HepG2 (cell line): Measurements from ENCODE around the gene GEMIN4. TPM values are rescaled to one million over a fixed set of nuclear protein-coding genes. Genes with fewer than 3 reads are reported as not detected.

Experiments used
- ASH2L ChIP-seq: fragments of 300-600, 200-600 bp; sonication (generic); IDR thresholded peaks from 2 replicates; pipeline ENCODE4 v1.7.0; 2017; ENCODE audit warnings: low read depth, mild to moderate bottlenecking, moderate library complexity, mixed read lengths, low read length; ENCODE audit not compliant: insufficient read length
- ATF1 ChIP-seq: IDR thresholded peaks from 2 replicates; pipeline ENCODE4 v1.6.1; 2016; ENCODE audit warnings: mild to moderate bottlenecking, control low read depth
- ETV5 ChIP-seq: IDR thresholded peaks from 2 replicates; pipeline ENCODE4 v1.6.1; 2018; ENCODE audit warnings: missing biosample characterization, missing genetic modification reagents, inconsistent platforms, borderline replicate concordance
- FOXM1 ChIP-seq: sonication (generic); formaldehyde crosslinking; IDR thresholded peaks from 2 replicates; pipeline ENCODE4 v1.5.0; 2020; ENCODE audit warnings: missing genetic modification reagents
- GMEB1 ChIP-seq: sonication (generic); formaldehyde crosslinking; IDR thresholded peaks from 2 replicates; pipeline ENCODE4 v1.5.1; 2020; ENCODE audit warnings: missing genetic modification reagents, mild to moderate bottlenecking, borderline replicate concordance
- HDAC2 ChIP-seq: sonication (generic); formaldehyde crosslinking; IDR thresholded peaks from 2 replicates; pipeline ENCODE4 v1.4.0; 2020; ENCODE audit warnings: missing genetic modification reagents
- MYPOP ChIP-seq: sonication (generic); formaldehyde crosslinking; IDR thresholded peaks from 2 replicates; pipeline ENCODE4 v1.8.1; 2023; ENCODE audit warnings: mild to moderate bottlenecking, moderate library complexity, missing genetic modification reagents
- NR0B2 ChIP-seq: sonication (generic); formaldehyde crosslinking; IDR thresholded peaks from 2 replicates; pipeline ENCODE4 v1.4.0; 2020; ENCODE audit warnings: mild to moderate bottlenecking, missing genetic modification reagents
- PHF8 ChIP-seq: sonication (generic); formaldehyde crosslinking; IDR thresholded peaks from 2 replicates; pipeline ENCODE4 v1.5.0; 2020; ENCODE audit warnings: missing genetic modification reagents
- PLRG1 ChIP-seq: fragments of 450-650 bp; conservative IDR thresholded peaks from 2 replicates; pipeline ENCODE4 v1.6.1; 2016
- PLSCR1 ChIP-seq: sonication (generic); formaldehyde crosslinking; IDR thresholded peaks from 2 replicates; pipeline ENCODE4 v1.5.0; 2020; ENCODE audit warnings: missing genetic modification reagents, mild to moderate bottlenecking, borderline replicate concordance
- RBM39 ChIP-seq: fragments of 200-400 bp; formaldehyde crosslinking; IDR thresholded peaks from one replicate; pipeline ENCODE4 v1.6.1; 2018; ENCODE audit warnings: antibody characterized with exemption, mild to moderate bottlenecking, low read depth, low read length; ENCODE audit not compliant: poor library complexity, severe bottlenecking
- REXO4 ChIP-seq: sonication (generic); formaldehyde crosslinking; IDR thresholded peaks from 2 replicates; pipeline ENCODE4 v1.8.0; 2022; ENCODE audit warnings: missing genetic modification reagents, mild to moderate bottlenecking, borderline replicate concordance
- RFX1 ChIP-seq: fragments of 450-650 bp; IDR thresholded peaks from 2 replicates; pipeline ENCODE4 v1.6.1; 2017
- TERF1 ChIP-seq: sonication (generic); formaldehyde crosslinking; IDR thresholded peaks from 2 replicates; pipeline ENCODE4 v1.8.0; 2022; ENCODE audit warnings: mild to moderate bottlenecking, missing genetic modification reagents, moderate library complexity
- ZFP36 ChIP-seq: fragments of 150-350 bp; IDR thresholded peaks from 2 replicates; pipeline ENCODE4 v1.6.1; 2018; ENCODE audit warnings: borderline replicate concordance, low read length, low read depth; ENCODE audit not compliant: partially characterized antibody
- ZFX ChIP-seq: sonication (generic); formaldehyde crosslinking; IDR thresholded peaks from 2 replicates; pipeline ENCODE4 v1.4.0; 2020; ENCODE audit warnings: mild to moderate bottlenecking, low read depth, missing genetic modification reagents, moderate library complexity
- ZNF235 ChIP-seq: sonication (generic); formaldehyde crosslinking; IDR thresholded peaks from 2 replicates; pipeline ENCODE4 v1.8.1; 2023; ENCODE audit warnings: mild to moderate bottlenecking, missing genetic modification reagents, borderline replicate concordance
- ZNF264 ChIP-seq: sonication (generic); formaldehyde crosslinking; IDR thresholded peaks from 2 replicates; pipeline ENCODE4 v1.4.0; 2020; ENCODE audit warnings: missing genetic modification reagents
- ZNF607 ChIP-seq: sonication (generic); formaldehyde crosslinking; IDR thresholded peaks from 2 replicates; pipeline ENCODE4 v1.5.1; 2020; ENCODE audit warnings: missing genetic modification reagents, mild to moderate bottlenecking, borderline replicate concordance
- ZNF773 ChIP-seq: sonication (generic); formaldehyde crosslinking; IDR thresholded peaks from 2 replicates; pipeline ENCODE4 v1.4.0; 2020; ENCODE audit warnings: missing genetic modification reagents, borderline replicate concordance
- polyA plus RNA-seq, 8 experiments: library from polyadenylated mRNA; depleted of rRNA in 3 of 8; stranded (reverse) in 7 of 8; unstranded in 1 of 8; fragments of >200 nt; fragmentation: Illumina TruSeq in 4 of 8; extraction: Trizol in 4 of 8; gene quantifications; 2 replicates each; pipeline versions ENCODE4 v1.2.1 to v1.2.3, GENCODE V29; 2011 to 2016; ENCODE audit warnings: low read depth in 4 of 8, missing spikeins in 1 of 8, mixed read lengths in 1 of 8; ENCODE audit not compliant: insufficient read depth in 1 of 8
- total RNA-seq, 5 experiments: library from RNA; depleted of rRNA; stranded (reverse); fragments of >200 nt; fragmentation: Illumina TruSeq; extraction: Trizol; gene quantifications; 2 replicates each; pipeline ENCODE4 v1.2.3, GENCODE V29; 2016; ENCODE audit warnings: low read depth in 1 of 5

Gene GEMIN4
- total and polyA plus RNA-seq, 2 of the 13 experiments (the other 11 are each of a cell fraction or from before 2014, with no cell fraction given): 10.8 to 22.7 TPM

- no peak for TF ChIP-seq PLSCR1 (CRISPR knock-in tag)
- no peak for TF ChIP-seq RFX1
- TF ChIP-seq ZNF235 (CRISPR knock-in tag): peak; percentile 58; the same call in 1 of the 2 replicates
- TF ChIP-seq ZNF773 (CRISPR knock-in tag): no peak
- no peak for TF ChIP-seq FOXM1
- no peak for TF ChIP-seq TERF1 (CRISPR knock-in tag)
- peak; percentile 54 for TF ChIP-seq ASH2L
- TF ChIP-seq REXO4 (CRISPR knock-in tag): no peak
- TF ChIP-seq RBM39: no peak
- TF ChIP-seq ZNF264: no peak
- peak; percentile 81 for TF ChIP-seq PHF8 (CRISPR knock-in tag)
- TF ChIP-seq ZNF607 (CRISPR knock-in tag): no peak
- no peak for TF ChIP-seq GMEB1
- TF ChIP-seq ATF1 (CRISPR knock-in tag): no peak
- TF ChIP-seq PLRG1: no peak
- no peak for TF ChIP-seq MYPOP
- TF ChIP-seq ETV5: no peak
- TF ChIP-seq ZFP36: no peak
- TF ChIP-seq HDAC2 (CRISPR knock-in tag): no peak
- 0 out of 2 replicates have a peak, but pooled peaks have one; percentile 17 for TF ChIP-seq NR0B2 (CRISPR knock-in tag)
- TF ChIP-seq ZFX (CRISPR knock-in tag): peak; percentile 86
Measured at GRCh38 chr17:732067-732901, 19.8 kb downstream of the GEMIN4 start, which contains the start of gene TLCD3A (continued).
